ENCODE data around the gene SYNJ2.

The SYNJ2 gene

GRCh38 chr6:157981132-157981394 is 600 bp upstream of the SYNJ2 start:
- no peak for DNase-seq (ENCODE audit: extremely low read depth in 1 of 2, low read depth in 1 of 2)

DNA sequence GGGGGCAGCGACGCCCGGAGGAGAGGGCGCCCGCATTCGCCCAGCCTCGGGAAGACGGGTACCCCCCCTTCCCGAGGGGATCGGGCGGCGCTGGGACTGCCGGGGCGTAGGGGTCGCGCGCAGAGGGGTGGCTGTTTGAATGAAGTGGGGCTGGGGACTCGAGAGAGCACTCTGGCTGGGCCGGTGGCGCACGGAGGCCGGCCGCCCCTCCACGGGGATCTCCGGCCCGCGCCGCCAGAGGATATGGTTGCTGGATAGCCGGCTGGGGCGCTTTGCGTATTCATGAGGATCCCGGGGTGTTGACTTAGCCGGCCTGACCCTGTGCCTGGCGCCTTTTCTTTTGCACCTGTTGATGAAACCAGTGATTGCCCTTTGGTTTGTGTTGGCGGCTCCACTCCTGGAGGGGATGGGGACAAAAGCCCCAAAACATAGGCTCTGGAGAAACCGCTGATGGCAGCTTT is 469 bp downstream of the SYNJ2 start:
- DNase-seq (ENCODE audit: extremely low read depth in 1 of 2, low read depth in 1 of 2): no peak

GRCh38 chr6:157982563-157983405 is 1.1 kb downstream of the SYNJ2 start:
- DNase-seq (ENCODE audit: extremely low read depth in 1 of 2, low read depth in 1 of 2): no peak

DNA sequence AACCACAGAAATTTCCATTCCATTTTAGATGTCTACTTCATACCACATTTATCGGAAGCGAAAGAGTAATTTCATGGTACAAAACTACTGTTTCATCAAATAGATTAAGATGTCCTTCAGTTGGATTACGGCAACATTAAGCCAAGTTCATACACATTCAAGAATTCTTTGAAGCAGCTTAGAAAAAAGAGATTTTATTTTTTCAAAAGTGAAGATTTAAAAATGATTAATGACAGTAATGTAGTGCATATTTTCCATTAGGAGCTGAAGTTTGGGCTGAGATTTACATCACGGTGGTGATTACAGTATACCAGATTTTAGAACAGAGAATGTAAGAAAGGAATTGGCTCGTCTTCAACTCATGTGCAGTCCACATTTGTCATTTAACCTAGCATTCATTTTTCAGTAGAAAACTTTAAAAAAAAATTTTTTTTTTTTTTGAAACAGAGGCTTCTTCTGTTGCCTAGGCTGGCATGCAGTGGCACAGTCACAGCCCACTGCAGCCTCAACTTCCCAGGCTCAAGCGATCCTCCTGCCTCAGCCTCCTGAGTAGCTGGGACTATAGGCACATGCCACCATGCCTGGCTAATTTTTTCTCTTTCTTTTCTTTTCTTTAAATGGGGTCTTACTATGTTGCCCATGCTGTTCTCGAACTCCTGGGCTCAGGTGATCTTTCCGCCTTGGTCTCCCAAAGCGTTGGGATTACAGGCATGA is 1.9 kb downstream of the SYNJ2 start:
- DNase-seq (ENCODE audit: extremely low read depth in 1 of 2, low read depth in 1 of 2): no peak

GRCh38 chr6:157984128-157984527 is 2.5 kb downstream of the SYNJ2 start:
- no peak for DNase-seq (ENCODE audit: extremely low read depth in 1 of 2, low read depth in 1 of 2)

DNA sequence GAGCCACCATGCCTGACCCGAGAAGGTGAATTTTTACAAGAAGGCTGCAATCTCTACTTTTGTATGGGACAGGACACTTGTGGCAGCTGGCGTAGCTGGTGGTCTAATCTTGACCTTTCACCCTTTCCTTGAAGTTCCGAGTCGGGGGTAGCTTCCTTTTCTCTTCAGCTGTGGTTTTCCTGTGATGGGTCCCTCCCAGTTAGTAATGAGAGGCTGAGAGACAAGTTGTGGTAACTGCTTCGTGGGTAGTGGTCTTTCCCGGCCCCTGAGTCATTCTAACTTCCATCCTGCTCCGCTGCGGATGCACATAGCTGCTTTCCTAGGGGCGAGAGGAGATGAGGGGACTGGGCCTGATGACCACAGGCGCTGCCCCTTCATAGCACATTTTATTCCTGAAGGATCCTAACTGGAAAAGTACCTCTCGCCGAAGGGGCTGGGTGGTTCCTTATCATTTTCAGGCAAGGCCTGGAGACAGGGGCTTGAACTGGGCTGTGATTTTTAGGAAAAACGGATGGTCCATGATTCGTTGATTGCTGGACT is 3.1 kb downstream of the SYNJ2 start:
- DNase-seq (ENCODE audit: extremely low read depth in 1 of 2, low read depth in 1 of 2): no peak

- DNase-seq (ENCODE audit: extremely low read depth in 1 of 2, low read depth in 1 of 2): no peak
These were observed 3.9 kb downstream of the SYNJ2 start for GRCh38 chr6:157985378-157986155.

GRCh38 chr6:157987788-157988699 is 6.4 kb downstream of the SYNJ2 start:
- no peak for DNase-seq (ENCODE audit: extremely low read depth in 1 of 2, low read depth in 1 of 2)

- DNase-seq (ENCODE audit: extremely low read depth in 1 of 2, low read depth in 1 of 2): no peak
These were observed 7.0 kb downstream of the SYNJ2 start for GRCh38 chr6:157988700-157989063.

DNA sequence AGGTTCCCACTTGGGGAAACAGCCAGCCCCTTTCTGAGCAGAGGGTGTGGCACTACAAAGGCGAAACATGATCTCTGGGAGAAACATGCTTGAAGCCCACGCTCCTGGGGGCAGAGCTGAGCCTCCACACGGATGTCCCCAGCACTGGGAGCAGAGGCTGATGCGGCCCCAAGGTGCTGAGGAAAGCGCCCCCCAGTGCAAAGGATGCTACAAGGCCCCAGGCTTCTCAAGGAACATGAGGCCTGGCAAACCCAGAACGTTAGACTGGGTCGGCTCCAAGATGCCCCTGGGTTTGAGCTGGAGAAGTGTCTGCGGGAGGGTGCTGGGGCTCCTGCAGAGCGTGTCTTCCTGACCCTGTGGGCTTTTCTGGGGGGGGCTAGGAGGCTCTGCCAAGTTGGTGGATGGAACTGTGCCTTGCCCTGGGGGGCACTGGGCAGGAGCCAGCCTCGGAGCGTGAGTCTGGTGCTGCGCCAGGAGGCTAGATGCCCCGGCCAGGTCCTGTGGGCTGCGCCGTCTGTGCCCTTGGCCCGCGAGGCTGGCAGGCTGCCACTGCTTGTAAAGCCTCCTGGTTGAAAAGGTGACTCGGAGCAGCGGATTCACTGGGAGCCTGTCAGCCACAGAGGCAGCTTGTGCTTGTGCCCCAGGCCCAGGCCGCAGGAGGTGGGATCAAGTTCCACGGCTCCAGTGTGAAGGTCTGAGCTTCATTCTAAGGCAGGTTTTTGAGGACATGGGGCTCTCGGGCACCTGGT is 8.1 kb downstream of the SYNJ2 start:
- no peak for DNase-seq (ENCODE audit: extremely low read depth in 1 of 2, low read depth in 1 of 2)

DNA sequence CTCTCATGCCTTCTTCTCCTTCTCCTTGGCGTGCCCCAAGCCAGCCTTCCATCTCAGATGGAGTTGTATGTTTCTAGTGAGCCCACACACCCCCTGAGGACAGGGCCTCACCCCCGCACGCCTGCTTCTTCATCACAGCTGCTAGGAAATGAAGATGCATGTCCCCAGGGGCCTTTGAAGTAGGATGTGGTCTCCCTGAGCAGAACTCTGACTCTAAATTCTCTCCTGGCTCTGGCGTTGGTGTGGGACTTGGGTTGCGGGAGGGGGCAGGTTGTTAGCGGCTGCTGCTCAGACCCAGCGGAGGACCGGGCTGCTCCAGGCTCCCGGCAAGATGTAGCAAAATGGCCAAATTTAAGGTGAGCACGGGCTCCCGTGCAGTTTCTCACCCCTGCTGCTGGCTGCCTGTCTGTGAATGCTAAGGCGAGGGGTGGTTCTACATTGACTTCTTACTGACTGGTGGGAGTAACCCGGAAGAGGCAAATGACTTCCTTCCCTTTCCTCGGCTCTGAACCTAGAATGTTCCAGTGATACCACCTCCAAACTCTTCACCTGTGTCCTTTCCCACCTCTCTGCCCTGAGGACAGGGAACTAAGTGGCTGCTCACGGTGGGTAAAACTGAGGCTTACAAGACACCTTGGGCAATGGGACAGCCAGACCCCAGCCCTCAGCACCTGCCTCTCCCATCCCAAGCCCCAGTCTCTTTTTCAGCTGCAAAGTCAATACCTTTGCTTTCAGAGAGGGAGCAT is 8.8 kb downstream of the SYNJ2 start:
- DNase-seq (ENCODE audit: extremely low read depth in 1 of 2, low read depth in 1 of 2): no peak

DNA sequence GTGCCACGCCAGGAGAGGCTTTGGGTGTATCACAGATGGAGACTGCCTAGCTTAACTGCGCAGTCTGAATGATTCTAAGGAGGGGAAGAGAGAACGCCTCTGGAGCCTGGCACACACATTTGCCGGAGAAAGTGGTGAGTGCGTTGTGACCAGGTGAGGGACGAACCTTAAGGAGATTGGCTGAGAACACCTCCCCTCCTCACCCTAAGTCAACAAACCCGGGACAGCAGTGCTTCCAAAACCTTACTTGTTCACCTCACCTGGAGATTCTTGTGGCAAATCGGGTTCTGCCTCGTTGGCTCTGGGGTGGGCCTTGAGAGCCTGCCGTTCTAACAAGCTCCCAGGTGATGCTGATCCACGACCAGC is 9.4 kb downstream of the SYNJ2 start:
- no peak for DNase-seq (ENCODE audit: extremely low read depth in 1 of 2, low read depth in 1 of 2)

DNA sequence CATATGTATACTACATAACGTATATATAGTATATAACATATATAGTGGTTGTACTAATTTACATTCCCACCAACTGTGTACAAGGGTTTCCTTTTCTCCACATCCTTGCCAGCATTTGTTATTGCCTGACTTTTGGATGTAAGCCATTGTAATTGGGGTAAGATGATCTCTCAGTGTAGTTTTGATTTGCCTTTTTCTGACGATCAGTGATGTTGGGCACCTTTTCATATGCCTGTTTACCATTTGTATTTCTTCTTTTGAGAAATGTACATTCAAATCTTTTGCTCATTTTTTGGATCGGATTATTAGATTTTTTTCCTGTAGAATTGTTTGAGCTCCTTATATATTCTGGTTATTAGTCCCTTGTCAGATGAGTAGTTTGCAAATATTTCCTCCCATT is 11.4 kb downstream of the SYNJ2 start:
- DNase-seq (ENCODE audit: extremely low read depth in 1 of 2, low read depth in 1 of 2): no peak

DNA sequence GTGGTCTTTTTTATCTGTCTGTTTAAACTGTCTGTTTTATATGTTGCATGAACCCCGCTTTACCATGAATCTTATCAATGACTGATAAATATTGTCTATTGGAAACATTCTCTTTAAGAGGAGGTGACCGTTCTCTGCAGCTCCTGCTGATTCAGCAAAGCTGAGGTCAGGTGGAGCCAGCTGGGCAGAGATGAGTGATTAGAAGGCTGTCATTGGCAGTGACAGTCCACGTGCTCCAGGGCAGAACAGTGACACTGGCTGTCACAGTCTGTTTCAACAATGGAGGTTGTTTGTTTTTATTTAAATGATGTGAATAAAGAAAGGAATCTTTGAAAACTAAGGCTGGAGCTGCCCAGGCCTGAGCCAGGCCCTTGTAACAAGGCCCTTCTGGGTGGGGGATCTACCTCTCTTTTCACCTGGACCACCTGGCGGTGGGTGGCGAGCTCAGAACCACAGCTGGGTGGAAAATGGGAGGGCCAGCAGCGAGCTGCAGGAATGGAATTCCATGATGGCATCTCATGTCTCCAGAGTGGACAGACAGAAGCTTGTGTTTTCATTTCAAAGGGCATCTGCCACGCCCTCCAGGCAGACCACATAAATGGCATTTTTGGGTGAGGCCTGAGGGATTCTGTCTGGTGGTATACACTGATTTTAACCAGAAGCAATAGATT is 12.6 kb downstream of the SYNJ2 start:
- no peak for DNase-seq (ENCODE audit: extremely low read depth in 1 of 2, low read depth in 1 of 2)

DNA sequence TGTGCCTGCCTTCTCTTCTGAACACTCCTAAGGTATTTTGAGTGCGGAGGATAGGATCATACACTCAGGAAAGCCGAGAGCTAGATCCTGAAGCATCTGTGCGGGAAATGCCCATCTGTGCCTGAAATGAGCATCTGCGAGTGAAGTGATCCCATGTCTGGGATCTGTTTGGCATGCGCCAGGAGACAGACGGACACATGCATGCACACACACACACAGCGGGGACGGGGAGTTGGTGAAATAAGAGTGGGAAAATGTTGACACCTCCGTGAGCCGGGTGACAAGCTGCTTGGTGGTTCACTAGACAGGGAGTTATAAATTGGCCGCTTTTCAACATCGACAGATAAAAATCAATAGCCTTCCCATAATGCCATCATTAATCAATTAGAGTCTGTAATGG is 13.8 kb downstream of the SYNJ2 start:
- DNase-seq (ENCODE audit: extremely low read depth in 1 of 2, low read depth in 1 of 2): no peak

- DNase-seq (ENCODE audit: extremely low read depth in 1 of 2, low read depth in 1 of 2): no peak
These were observed 14.6 kb downstream of the SYNJ2 start for GRCh38 chr6:157996201-157996712.

- DNase-seq (ENCODE audit: extremely low read depth in 1 of 2, low read depth in 1 of 2): no peak
These were observed 15.4 kb downstream of the SYNJ2 start for GRCh38 chr6:157996918-157997702.
